OCI-M2 (cell line): ENCODE results near the gene CSGALNACT2.
"Not testable (repeated sequence)": the region's sequence is repeated elsewhere in the genome, so short reads cannot be mapped to it uniquely, and the experiment has no call there.

Experiments used
- DNase-seq: peaks from one replicate; lab custom pipeline; 2025; ENCODE audit not compliant: unreplicated experiment; lab: John Stamatoyannopoulos, UW

CSGALNACT2 gene

DNA sequence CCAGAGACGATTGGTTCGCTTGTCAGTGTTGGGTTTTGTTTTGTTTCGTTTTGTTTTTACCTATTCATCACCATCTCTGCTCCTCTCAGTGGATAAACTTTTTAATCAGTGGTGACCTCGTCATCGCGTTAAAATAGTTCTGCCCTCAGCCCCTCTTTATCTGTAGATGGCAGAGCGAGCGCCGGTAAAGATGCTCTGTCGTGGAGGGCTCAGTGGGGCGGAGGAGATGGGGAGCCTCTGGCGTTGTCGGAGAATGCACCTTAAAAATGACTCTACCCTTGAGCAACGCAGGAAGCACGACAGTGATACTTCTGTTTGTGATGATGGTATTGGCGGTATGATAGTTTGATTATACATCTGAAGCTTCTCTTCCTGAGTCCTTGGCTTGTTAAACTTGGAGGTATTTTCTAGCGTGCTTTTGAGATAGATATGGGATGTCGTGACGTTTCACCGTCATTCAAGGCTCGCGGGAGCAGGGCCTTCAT lies 554 bp downstream of the CSGALNACT2 start:
- no peak for DNase-seq

DNA sequence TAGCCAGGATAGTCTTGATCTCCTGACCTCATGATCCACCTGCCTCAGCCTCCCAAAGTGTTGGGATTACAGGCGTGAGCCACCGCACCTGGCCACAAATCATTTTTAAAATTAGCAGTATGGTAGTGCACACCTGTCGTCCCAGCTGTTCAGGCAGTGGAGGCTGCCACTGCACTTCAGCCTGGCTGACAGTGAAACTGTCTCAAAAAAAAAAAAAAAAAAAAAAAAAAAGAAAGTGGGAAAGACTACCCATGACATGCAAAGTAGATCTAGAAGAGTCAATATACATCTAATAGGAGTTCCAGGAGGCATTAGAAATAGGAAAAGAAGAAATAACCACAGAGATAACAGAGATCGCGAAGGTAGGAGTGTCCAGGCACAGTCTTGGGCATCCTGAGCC lies 3.2 kb downstream of the CSGALNACT2 start:
- no peak for DNase-seq

DNA sequence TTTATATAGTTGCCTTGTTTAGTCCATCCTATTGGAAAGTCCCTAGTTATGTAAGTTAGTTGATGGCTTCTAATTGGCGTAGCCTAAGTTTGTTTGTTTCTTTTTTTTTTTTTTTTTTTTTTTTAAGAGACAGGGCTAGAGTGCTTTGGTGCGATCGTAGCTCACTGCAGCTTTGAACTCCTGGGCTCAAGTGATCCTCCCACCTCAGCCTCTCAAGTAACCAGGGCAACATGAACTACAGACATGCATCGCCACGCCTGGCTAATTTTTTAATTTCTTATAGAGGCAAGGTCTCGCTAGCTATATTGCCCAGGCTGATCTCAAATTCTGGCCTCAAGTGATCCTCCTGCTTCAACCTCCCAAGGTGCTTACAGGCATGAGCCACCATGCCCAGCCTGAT lies 7.1 kb downstream of the CSGALNACT2 start:
- DNase-seq = no peak

GRCh38 chr10:43145936-43146335 lies 7.7 kb downstream of the CSGALNACT2 start:
- DNase-seq = not testable (repeated sequence)

DNA sequence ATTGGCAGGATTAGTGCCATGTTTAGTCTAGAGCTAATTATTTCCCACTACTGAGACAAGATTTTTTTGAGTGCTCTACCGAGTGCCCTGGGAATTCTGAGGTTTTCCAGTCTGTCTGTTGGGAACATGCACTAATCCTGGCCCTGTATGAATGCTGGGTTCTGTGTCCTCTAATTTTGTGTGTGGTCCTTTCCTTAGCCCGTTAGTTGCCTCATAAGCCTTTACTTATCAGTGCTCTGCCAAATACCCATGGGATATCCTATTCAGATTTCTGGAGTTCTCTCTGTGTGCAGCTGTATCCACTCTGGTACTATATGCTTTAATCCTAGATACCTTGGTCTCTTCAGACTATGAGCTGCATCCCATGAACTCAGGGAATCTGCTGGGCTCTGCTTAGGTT lies 13.1 kb downstream of the CSGALNACT2 start:
- DNase-seq = no peak

- DNase-seq = no peak
Observed at GRCh38 chr10:43153901-43154300, 15.7 kb downstream of the CSGALNACT2 start.

DNA sequence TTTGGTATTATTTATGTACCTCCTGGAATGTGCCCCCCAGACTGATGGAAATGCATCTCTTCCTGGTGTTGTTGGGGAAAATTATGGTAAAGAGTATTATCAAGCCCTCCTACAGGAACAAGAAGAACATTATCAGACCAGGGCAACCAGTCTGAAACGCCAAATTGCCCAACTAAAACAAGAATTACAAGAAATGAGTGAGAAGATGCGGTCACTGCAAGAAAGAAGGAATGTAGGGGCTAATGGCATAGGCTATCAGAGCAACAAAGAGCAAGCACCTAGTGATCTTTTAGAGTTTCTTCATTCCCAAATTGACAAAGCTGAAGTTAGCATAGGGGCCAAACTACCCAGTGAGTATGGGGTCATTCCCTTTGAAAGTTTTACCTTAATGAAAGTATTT lies 17.0 kb downstream of the CSGALNACT2 start:
- DNase-seq = no peak

DNA sequence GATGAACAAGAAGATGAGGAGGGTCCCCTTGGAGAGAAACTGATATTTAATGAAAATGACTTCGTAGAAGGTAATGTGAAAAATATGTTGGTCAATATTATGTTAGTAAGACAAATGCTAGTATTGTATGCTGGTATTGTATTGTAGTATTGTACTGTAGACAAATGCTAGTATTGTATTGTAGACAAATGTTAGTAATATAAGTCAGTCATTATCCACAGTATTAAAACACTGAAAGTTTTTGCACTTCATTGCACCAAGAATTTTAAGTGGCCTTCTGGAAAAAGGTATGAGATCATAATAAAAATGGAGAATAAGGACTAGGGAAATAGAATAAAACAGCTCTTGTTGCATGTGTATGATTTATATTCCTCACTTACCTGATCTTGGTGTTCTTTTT lies 17.5 kb downstream of the CSGALNACT2 start:
- DNase-seq = no peak

DNA sequence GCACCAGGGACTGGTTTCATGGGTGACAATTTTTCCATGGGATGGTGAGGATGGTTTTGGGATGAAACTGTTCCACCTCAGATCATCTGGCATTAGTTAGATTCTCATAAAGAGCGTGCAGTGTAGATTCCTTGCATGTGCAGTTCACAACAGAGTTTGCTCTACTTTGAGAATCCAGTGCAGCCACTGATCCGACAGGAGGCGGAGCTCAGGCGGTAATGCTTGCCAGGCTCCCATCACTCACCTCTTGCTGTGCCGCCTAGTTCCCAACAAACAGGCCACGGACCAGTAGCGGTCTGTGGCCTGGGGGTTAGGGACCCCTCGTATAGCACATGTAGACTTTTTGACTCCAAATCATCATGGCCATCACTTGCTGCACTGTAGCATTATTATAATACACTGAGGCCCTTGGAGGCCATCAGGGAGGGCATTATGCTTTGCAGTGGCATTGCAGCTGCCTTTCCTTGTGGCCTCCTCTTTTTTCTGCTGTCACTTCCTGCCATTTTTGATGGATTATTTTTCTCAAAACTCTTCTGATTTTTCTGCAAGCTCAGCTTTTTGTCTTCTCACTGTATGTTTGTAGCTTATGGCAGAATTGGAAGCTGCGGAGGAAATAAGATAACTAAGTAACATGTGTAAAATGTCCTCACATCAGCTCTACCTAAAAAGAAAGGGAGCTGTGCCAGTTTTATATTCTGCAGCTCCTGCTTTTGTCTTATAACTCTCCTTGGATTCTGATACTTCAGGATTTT lies 18.5 kb downstream of the CSGALNACT2 start:
- no peak for DNase-seq

GRCh38 chr10:43158636-43159035 lies 20.4 kb downstream of the CSGALNACT2 start:
- DNase-seq = no peak

DNA sequence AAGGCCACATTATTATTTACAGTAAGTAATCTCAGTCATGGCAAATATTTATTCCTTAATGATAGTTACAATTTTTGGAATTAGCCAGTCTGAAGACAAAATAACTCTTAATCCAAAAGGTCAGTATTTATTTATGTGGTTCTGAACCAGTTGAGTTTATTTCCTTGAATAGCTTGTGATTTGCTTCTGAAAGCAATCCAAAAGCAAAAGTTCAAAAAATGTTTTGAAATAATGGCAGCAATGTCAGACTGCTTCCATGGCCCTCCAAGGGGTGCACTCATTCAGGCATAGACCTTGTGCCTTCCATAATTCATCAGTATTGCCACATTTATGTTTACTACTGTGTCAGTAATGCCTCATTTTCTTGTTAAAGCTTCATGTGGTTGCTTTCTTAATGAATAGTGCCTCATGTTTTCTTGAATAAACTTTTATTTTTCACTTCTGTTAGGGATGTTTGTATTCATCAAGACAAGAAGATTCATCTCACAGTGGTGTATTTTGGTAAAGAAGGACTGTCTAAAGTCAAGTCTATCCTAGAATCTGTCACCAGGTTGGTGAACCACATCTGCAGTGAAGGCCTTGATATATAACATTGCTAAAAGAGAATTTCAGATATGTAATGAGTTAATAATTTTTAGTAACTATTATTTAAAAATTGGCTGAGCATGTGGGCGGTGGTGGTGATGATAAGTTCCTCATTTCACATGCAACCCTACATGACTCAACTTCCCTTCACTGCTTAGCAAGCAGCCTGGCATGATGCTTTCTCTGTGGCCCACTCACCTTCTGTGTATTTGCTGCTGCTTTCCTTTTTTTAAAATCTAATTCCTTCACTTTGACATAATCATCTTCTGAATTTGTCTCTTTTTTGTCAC lies 22.0 kb downstream of the CSGALNACT2 start:
- DNase-seq = no peak

DNA sequence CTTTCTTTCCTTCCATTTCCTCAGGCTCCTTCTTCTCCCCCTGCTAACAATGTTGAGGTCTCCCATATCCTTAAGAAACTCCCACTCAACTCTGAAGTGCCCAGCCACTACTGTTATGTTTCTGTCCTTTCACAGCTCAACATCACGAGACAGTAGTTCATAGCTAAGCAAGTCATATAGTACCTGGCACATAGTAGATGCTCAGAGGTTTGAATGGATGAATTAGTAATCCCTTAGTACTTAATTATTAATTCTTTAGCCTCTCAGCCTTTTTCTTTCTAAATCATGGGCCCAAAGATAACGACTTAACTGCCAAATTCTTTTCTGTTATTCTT lies 22.6 kb downstream of the CSGALNACT2 start:
- DNase-seq = no peak

DNA sequence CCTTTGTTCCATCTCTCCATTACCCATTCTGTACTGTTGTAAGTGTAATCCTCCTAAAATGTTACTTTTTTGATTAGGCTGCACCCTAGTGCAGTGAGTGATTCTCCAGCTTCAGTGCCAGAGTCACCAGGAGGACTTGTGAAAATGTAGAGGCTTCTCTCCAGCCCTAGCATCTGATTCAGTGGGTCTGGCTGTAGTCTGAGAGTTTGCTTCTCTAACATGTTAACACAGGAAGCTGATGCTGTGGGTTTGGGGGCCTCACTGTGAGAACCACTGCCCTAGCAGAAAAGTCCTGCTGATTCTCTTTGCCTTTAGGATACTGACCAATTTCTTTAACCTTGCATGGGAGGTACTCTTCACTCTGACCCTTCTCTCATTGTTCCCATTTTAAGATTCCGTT lies 24.4 kb downstream of the CSGALNACT2 start:
- no peak for DNase-seq

DNA sequence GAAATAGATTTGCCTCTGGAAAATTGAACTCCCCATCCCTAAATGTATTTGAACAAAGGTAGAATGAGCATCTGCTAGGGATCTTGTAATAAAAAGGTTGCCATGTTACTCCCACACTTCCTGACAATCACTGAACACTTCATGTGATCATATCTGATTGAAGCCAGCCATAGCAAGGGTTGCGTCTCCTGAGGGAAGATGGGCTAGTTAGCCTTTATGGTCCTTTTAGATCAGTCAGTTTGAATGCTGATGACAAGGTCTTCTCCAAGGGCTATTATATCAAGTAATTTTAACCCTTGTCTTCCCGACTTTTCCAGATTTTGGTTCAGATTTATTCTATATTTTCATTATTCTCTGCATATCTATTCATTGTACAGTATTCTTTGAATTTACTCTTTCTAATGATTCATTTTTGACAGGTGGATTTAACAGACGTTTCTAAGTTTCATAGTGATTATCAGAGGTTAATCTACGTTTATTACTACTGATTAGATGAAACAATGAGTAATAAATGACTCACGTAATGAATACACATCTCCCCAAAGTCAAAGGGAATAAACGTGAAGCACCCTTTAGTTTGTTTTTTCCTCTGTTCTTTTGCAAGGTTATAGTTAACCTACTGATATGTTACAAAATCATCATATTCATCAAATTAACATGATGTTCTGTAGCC lies 28.1 kb downstream of the CSGALNACT2 start:
- DNase-seq = no peak

- DNase-seq = no peak
Observed at GRCh38 chr10:43166880-43167497, 28.7 kb downstream of the CSGALNACT2 start.

DNA sequence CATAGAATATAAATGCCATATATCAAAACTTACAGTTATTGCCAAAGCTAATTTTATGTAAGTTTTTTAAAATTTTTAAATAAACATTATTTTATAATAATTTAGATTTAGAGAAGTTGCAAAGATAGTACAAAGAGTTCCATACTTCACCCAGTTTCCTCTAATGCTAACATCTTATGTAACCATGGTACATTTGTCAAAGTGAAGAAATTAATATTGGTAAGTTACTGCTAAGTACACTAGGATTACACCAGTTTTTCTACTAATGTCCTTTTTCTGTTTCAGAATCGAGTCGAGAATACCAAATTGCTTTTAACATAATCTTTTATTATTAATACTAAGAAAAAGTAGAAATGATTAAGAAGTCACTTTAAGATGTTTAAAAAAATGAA lies 29.2 kb downstream of the CSGALNACT2 start:
- no peak for DNase-seq

- no peak for DNase-seq
Observed at GRCh38 chr10:43170491-43170890, 32.2 kb downstream of the CSGALNACT2 start.

DNA sequence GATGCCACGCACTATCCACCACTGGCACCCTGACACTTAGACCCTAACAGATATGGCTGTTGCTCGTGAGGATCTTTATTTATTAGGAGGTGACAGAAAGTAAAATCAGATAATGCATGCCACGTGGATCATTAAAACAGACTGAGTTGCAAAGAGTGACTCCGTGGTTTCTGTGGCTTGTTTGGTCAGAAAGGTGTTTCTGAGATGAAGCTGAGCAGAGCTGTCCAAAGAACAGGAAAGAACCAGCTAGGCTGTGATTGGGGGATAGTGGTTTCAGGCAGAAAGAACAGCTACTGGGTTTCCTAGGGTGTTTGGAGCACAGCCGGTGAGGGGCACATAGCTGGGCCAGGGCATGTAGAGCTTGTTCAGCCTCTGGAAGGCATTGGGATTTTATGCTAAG lies 34.4 kb downstream of the CSGALNACT2 start:
- DNase-seq = no peak

DNA sequence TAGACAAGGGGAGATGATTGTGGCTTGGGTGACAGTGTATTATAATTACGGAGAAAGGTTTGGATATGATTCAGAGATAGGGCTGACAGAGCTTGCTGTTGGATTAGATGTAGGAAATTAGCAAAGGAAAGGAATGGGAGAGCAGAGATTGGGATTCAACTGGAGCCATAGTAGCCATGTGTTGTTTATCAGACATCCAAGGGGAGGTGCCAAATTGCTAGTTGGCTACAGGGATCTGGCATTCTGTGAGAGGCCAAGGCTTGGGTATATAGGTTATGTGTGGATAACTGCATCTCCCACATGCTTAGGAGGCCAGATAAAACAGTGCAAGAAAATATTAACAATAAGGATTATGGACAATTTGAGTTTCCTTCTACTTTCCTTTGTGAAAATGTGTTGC lies 34.9 kb downstream of the CSGALNACT2 start:
- no peak for DNase-seq

- DNase-seq = no peak
Observed at GRCh38 chr10:43174969-43175368, 36.7 kb downstream of the CSGALNACT2 start.

DNA sequence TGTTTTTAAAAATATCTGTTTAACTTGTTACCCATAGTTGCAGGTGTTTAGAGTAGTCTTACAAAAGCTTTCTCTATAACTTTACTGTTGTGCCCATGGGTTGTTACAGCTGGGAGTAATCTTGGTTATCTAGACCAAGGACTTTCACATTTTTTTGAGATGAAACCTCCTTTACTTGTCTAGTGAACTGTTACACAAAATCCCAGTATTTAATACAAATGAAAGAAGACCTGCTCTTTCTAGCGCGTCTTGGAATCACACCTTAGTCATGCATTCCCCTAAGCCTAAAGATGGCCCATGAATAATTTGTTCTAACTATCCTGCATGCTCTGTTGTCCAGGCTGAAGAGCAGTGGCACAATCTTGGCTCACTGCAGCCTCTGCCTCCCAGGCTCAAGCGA lies 38.0 kb downstream of the CSGALNACT2 start:
- no peak for DNase-seq
